Measurements from ENCODE around the gene VSTM4. TPM values are rescaled to one million over a fixed set of nuclear protein-coding genes. Genes with fewer than 3 reads are reported as not detected.

The VSTM4 gene
- total RNA-seq, 1 donor from 2014 or later, result 1.6 TPM

- DNase-seq (ENCODE audit: low read depth in 2 of 2), result no peak
Observed at GRCh38 chr10:49072166-49072885, 43.0 kb downstream of the VSTM4 start.

- DNase-seq (ENCODE audit: low read depth in 2 of 2), result no peak
Observed at GRCh38 chr10:49071160-49071761, 44.1 kb downstream of the VSTM4 start.

DNA sequence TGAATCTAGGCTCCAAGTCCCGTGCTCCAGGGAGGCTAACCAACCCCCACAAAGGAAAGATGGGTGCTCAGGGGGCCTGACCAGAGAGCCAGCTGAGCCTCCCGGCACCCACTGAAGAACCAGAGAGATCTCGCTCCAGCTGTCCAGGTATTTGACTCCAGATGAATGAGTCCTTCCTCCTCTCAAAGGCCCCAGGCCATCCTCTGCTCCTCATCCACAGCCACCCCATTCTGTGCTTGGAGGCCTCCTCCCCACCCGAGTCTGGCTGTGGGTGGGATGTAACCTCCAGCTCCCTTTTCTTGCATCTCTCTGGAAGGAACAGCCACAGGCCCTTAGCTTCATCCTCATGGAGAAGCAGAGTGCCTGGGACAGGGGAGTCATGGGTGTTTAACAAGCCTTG is 44.6 kb downstream of the VSTM4 start:
- no peak for DNase-seq (ENCODE audit: low read depth in 2 of 2)

GRCh38 chr10:49068672-49069217 is 46.6 kb downstream of the VSTM4 start:
- DNase-seq (ENCODE audit: low read depth in 2 of 2), result no peak

DNA sequence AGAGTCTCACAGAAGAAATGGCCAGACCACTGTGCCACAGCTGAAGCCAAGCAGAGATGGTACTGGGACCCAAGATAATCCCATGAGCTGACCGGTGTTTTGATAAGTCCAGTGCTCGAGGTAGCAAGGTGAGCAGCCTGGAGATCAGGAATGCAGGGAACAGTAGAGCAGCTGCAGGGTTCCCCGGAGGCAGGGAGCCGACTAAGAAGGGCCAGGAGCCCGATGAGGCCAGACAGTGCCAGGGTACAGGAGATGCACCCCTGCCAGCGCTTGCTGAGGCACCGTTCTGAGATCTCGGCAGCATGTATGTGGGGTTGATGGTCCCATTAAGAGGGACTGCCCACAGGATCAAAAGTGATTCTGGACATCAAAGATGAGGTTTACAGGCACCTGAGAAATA is 47.1 kb downstream of the VSTM4 start:
- DNase-seq (ENCODE audit: low read depth in 2 of 2), result no peak

DNA sequence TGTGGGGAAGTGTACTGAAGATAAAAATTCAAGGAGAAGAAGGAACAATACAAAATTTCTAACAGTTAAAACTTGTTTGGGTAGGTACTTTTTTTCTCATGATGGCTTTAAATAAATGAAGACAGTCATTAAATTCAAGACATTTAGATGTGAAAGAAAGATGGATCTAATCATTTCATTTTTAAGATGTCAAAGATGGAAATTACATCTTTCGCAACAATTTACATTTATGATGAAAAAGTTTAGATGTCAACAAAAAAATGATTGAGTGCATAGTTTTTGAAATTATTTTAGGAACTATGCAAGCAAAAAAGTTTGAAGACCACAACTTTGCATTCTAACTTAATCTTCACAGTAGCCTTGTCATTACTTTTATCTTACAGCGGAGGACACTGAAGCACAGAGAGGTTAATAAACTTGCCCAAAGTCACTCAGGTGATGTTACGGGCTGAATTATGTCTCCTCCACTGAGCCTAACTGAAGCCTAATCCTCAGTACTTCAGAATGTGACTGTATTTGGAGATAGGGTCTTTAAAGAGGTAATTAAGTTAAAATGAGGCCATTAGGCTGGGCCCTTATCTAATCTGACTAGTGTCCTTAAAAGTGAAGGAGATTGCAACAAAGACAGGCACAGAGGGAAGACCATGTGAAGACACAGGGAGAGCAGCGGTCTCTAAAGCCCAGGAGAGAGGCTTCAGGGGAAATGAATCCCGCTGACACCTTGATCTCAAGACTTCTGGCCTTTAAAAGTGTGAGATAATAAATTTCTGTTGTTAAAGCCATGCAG is 48.2 kb downstream of the VSTM4 start:
- no peak for DNase-seq (ENCODE audit: low read depth in 2 of 2)

GRCh38 chr10:49062229-49062628 is 53.1 kb downstream of the VSTM4 start:
- DNase-seq (ENCODE audit: low read depth in 2 of 2), result no peak

DNA sequence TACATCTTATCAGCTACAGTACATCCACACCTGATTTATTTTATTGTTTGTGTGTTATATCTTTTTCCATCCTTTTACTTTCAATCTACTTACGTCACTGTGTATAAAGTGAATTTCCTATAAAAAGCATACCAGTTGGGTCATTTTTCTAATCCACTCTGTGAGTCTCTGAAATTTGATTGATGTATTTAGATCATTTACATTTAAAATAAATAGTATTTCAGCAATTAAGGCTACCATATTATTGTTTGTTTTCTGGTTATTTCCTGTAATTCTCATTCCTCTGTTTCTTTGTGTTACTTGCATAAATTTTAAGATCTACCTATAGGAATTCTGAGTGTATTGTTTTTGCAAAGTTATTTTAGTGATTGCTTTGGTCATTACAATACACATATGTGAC is 53.7 kb downstream of the VSTM4 start:
- DNase-seq (ENCODE audit: low read depth in 2 of 2), result no peak

GRCh38 chr10:49058463-49059255 is 56.7 kb downstream of the VSTM4 start:
- DNase-seq (ENCODE audit: low read depth in 2 of 2), result no peak

GRCh38 chr10:49057231-49057880 is 58.0 kb downstream of the VSTM4 start:
- DNase-seq (ENCODE audit: low read depth in 2 of 2), result no peak

DNA sequence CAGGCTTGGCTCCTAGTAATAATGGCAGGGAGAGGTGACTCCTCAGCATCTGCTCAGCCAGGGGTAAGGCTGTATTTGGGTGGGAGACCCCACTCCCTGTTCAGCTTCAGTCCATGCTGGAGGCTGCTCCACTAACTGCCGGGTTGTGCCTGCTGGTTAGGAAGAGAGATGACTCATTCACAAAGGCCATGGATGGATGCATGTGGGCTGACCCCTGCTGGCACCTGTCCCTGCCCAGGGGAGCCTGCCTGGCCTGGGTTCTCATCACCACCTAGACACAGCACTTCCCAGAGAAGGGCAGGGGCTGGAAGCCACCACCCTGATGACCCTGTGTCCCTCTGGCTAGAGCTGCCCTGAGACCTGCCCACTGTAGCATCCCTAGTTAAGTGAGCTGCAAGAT is 59.0 kb downstream of the VSTM4 start:
- DNase-seq (ENCODE audit: low read depth in 2 of 2), result peak in 1 of 2 donors; percentile 26

DNA sequence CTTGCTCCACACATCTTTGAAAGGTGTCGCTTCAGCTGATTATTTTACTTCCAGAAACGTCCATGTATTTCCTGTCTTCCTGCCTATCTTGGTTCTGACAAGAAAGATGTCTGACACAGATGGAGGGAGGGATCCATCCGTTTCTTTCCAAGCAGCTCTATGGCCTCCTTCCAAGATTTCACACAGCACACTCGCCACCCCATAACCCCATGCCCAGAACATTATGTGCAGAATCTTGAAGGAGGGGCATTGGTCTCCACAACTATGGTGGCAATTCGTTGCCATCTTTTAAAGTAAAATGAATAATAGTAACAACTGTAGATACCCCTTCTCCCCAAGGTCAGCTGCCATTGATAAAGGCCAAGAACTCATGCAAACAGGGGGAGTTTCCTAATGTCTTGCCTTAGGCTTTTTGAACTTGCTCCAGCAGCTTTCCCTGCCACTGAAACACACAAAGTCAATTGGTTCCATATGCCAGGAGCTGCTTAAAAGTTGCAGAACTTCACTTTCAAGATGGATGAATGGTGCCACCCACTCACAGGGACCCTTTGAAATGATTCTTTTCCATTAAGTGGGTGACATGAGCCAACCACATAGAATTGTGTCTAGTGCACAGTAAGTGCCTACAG is 60.0 kb downstream of the VSTM4 start:
- DNase-seq (ENCODE audit: low read depth in 2 of 2), result no peak

DNA sequence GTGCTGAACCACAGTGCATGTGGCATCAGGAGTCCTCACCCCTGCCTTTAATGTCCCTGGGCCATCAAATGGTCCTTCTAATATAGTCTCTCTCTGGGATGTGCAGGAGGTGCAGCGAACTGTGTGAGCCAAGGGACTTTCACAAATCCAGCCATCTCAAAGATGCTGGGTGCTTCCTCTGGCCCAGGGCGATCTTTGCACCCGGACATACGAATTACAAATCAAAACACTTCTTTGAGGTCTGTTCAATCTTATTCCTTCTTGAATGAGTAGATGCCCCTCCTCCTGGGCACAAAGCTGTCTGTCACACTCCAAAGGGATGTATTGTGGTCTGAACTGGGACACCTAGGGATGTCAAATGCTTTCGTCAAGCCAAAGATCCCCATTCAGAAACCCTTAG is 60.6 kb downstream of the VSTM4 start:
- DNase-seq (ENCODE audit: low read depth in 2 of 2), result no peak

GRCh38 chr10:49053998-49054692 is 61.2 kb downstream of the VSTM4 start:
- no peak for DNase-seq (ENCODE audit: low read depth in 2 of 2)

- DNase-seq (ENCODE audit: low read depth in 2 of 2), result no peak
Observed at GRCh38 chr10:49053053-49053997, 62.0 kb downstream of the VSTM4 start.

GRCh38 chr10:49052069-49052468 is 63.3 kb downstream of the VSTM4 start:
- DNase-seq (ENCODE audit: low read depth in 2 of 2), result no peak

DNA sequence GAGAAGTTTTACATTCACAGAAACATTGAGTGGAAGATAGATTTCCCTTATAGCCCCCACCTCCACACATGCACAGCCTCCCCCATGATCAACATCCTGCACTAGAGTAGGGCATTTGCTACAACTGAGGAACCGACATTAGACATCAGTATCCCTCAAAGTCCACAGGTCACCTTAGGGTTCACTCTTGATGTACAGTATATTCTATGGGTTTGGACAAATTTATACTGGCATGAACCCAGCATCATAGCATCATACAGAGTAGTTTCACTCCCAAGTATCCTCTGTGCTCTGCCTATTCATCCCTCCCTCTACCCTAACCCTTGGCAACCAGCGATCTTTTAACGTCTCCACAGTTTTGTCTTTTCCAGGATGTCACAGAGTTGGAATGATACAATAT is 64.4 kb downstream of the VSTM4 start:
- DNase-seq (ENCODE audit: low read depth in 2 of 2), result no peak

DNA sequence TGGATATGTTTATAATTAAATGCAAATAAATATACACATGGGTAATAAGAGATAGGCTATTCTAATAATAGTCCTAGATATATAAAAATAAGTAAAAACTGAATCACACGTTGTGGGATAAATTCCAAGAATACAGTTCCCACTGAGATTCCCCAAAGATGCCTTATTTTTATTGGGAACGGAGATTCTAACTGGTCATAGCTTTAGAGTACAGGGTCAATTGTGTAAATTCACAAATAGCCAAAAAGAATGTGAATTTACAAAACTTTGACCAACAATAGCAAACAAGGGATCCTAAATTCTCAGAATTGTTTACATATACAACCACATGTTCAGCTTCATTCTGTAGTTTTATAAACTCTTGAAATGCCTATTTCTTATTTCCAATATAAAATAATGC is 65.0 kb downstream of the VSTM4 start:
- no peak for DNase-seq (ENCODE audit: low read depth in 2 of 2)

DNA sequence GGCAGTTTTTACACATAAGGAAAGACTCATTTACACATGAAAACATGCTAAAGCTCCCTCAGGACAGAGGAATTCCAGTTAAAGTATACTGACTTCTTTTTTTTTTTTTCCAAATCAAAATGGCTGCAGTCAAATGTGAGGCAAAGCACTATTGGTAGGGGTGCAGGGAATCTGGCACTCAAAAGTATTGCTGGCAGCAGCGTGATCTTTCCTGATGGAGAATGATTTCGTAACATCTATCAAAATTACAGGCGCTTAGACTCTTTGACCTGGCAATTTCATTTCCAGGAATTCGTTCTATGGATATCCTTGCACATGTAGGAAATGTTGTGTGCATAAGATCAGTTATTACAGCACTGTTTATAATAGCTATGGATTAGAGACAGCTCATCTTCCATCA is 65.7 kb downstream of the VSTM4 start:
- DNase-seq (ENCODE audit: low read depth in 2 of 2), result peak in 1 of 2 donors; percentile 8
